HepG2 (cell line): ENCODE measurements around the gene GSTCD.

Source experiments
- CREB1 ChIP-seq, 2 experiments: fragments of 450-650 bp in 1 of 2; IDR thresholded peaks; 2 replicates each; pipeline ENCODE4 v1.6.1; 2016 to 2017; ENCODE audit warnings: control low read depth in 1 of 2, mild to moderate bottlenecking in 1 of 2, missing compliant biosample characterization in 1 of 2, missing genetic modification characterization in 1 of 2
- CTCF ChIP-seq: sonication (generic); formaldehyde crosslinking; IDR thresholded peaks from 2 replicates; pipeline ENCODE4 v1.5.0; 2020; ENCODE audit warnings: mild to moderate bottlenecking, missing genetic modification reagents, moderate library complexity
- DDIT3 ChIP-seq: sonication (generic); formaldehyde crosslinking; IDR thresholded peaks from 2 replicates; pipeline ENCODE4 v1.4.0; 2020; ENCODE audit warnings: mild to moderate bottlenecking, missing genetic modification reagents
- HCFC1 ChIP-seq: fragments of 150-350 bp; IDR thresholded peaks from 2 replicates; pipeline ENCODE4 v1.6.1; 2014; ENCODE audit warnings: low read depth, low read length
- HNRNPL ChIP-seq: fragments of 200-400 bp; formaldehyde crosslinking; IDR thresholded peaks from 2 replicates; pipeline ENCODE4 v1.6.1; 2017; ENCODE audit warnings: mild to moderate bottlenecking, low read depth, low read length
- IKZF4 ChIP-seq: sonication (generic); formaldehyde crosslinking; IDR thresholded peaks from 2 replicates; pipeline ENCODE4 v1.5.1; 2020; ENCODE audit warnings: borderline replicate concordance, mild to moderate bottlenecking, low read depth, missing genetic modification reagents; ENCODE audit errors: not compliant biosample characterization
- MAFF ChIP-seq: IDR thresholded peaks from 2 replicates; pipeline ENCODE4 v1.6.1; 2011; ENCODE audit warnings: low read depth, low read length, improper control_type of control experiment
- MYC ChIP-seq: sonication (generic); formaldehyde crosslinking; IDR thresholded peaks from 2 replicates; pipeline ENCODE4 v1.9.0; 2021; ENCODE audit warnings: missing genetic modification reagents, borderline replicate concordance
- POLR2A ChIP-seq, 2 experiments: IDR thresholded peaks; 2 replicates each; pipeline ENCODE4 v1.6.1; 2011; ENCODE audit warnings: low read depth in 2 of 2, low read length in 2 of 2, mild to moderate bottlenecking in 1 of 2, moderate library complexity in 1 of 2; ENCODE audit not compliant: insufficient read depth in 1 of 2
- U2AF1 ChIP-seq: fragments of 200-400 bp; formaldehyde crosslinking; optimal IDR thresholded peaks from 2 replicates; pipeline ENCODE3; 2017; ENCODE audit warnings: mild to moderate bottlenecking, low read depth, low read length
- ZNF574 ChIP-seq: sonication (generic); formaldehyde crosslinking; IDR thresholded peaks from 2 replicates; pipeline ENCODE4 v1.4.0; 2020; ENCODE audit warnings: missing genetic modification reagents
- ZNF704 ChIP-seq: sonication (generic); formaldehyde crosslinking; IDR thresholded peaks from 2 replicates; pipeline ENCODE4 v1.8.1; 2023; ENCODE audit warnings: mild to moderate bottlenecking, inconsistent platforms, moderate library complexity, missing genetic modification reagents, borderline replicate concordance

- TF ChIP-seq IKZF4 (no peak), ZNF574 (CRISPR knock-in tag) (no peak), HCFC1 (no peak), CTCF (CRISPR knock-in tag) (no peak), ZNF704 (no peak), HNRNPL (no peak), U2AF1 (no peak), DDIT3 (CRISPR knock-in tag) (no peak), POLR2A (IDR thresholded peaks at IDR 0.05; ENCODE audit: insufficient read depth in 1 of 2, low read depth in 2 of 2, low read length in 2 of 2) (no peak), MAFF (no peak), MYC (no peak), CREB1 (IDR thresholded peaks at IDR 0.05) (no peak), CREB1 (CRISPR knock-in tag; IDR thresholded peaks at IDR 0.05) (no peak)
Measured at GRCh38 chr4:105710012-105710600, 1.5 kb downstream of the GSTCD start.
